Bronchial epithelial cell (primary cell): Measurements from ENCODE around the gene OBP2A. TPM values are rescaled to one million over a fixed set of nuclear protein-coding genes. Genes with fewer than 3 reads are reported as not detected.
"Not testable (repeated sequence)": the region's sequence is repeated elsewhere in the genome, so short reads cannot be mapped to it uniquely, and the experiment has no call there.

Source experiments
- DNase-seq: peaks from one replicate; pipeline ENCODE4 v3.0.0-alpha.2; 2010; ENCODE audit warnings: low read depth
- FAIRE-seq: peaks from 2 replicates; lab custom pipeline; 2011; peaks lifted over from hg19 to GRCh38; lab: Jason Lieb, UNC
- H3K27me3 ChIP-seq: 2 replicates; pipeline ENCODE4 v1.5.1; 2011; ENCODE audit warnings: low read length; ENCODE audit not compliant: control insufficient read depth, insufficient read depth
- H3K36me3 ChIP-seq: 2 replicates; pipeline ENCODE4 v1.5.1; 2011; ENCODE audit warnings: low read length; ENCODE audit not compliant: control insufficient read depth, insufficient read depth
- H3K4me3 ChIP-seq: 2 replicates; pipeline ENCODE4 v1.5.1; 2011; ENCODE audit warnings: mild to moderate bottlenecking, low read depth, low read length, control low read depth
- total RNA-seq: library from RNA; depleted of rRNA; stranded (reverse); fragments of >200 nt; gene quantifications from 2 replicates; pipeline ENCODE4 v1.2.1, GENCODE V29; 2014
- TF ChIP-seq, protein P1 (sequence below): IDR thresholded peaks from 2 replicates; pipeline ENCODE4 v1.5.1; 2011; ENCODE audit warnings: mild to moderate bottlenecking, moderate library complexity, low read length, control low read depth, inconsistent platforms; ENCODE audit not compliant: insufficient read depth, severe bottlenecking

OBP2A gene
- total RNA-seq, 1 donor from 2014 or later = not detected

DNA sequence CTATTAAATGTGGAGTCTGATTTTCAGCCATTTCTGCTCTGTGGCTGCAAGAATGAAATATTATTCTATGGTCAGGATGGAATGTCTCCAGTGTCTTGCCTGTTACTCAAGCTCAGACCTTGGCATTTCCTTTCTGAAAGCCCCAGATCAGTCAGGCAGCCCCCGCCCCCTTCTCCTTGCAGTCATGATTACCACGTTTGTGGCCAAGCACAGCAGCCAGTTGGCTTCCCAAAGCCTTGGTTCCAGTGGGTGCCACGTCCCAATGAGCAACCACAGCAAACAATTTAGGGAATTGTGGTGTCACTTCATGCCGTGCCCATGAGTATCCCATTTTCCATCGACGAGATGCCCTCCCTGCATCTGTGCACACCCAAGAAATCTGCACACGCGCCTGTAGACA lies 9.7 kb upstream of the OBP2A start:
- TF ChIP-seq, protein P1, sequence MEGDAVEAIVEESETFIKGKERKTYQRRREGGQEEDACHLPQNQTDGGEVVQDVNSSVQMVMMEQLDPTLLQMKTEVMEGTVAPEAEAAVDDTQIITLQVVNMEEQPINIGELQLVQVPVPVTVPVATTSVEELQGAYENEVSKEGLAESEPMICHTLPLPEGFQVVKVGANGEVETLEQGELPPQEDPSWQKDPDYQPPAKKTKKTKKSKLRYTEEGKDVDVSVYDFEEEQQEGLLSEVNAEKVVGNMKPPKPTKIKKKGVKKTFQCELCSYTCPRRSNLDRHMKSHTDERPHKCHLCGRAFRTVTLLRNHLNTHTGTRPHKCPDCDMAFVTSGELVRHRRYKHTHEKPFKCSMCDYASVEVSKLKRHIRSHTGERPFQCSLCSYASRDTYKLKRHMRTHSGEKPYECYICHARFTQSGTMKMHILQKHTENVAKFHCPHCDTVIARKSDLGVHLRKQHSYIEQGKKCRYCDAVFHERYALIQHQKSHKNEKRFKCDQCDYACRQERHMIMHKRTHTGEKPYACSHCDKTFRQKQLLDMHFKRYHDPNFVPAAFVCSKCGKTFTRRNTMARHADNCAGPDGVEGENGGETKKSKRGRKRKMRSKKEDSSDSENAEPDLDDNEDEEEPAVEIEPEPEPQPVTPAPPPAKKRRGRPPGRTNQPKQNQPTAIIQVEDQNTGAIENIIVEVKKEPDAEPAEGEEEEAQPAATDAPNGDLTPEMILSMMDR = no peak
- no peaks in the 10 kb centered on the region for H3K27me3 ChIP-seq
- no peak for FAIRE-seq
- H3K36me3 ChIP-seq = no peaks in the 10 kb centered on the region
- DNase-seq = no peak
- no peak overlapping the region for H3K4me3 ChIP-seq

DNA sequence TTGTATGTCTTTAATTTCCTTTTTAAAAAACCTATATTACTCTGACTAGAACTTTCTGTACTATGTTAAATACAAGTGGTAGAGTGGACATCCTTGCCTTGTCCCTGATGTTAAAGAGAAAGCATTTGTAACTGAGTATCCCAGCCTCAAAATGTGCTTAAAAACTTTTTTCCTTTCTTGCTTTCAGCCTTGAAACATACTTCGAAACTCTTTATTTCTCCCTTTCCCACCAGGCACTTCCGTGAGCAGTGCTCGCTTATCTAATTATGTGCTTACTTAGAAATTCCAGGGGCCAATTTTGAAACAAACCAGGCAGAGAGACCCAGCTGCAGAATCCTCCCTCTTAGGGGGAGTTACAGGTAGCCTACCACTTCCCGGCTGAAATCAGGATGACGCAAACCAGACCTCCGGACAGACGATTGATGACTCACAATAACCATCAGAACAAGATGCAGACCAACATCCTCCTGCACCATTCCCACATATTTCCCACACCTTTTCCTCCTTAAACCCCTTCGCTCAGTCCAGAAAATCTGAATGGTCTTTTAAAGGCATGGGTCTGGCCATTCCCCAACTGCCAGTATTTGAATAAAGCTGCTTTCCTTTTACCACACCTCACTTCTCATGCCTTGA lies 2.5 kb upstream of the OBP2A start:
- H3K27me3 ChIP-seq, H3K4me3 ChIP-seq, H3K36me3 ChIP-seq, FAIRE-seq, DNase-seq: not testable (repeated sequence)

DNA sequence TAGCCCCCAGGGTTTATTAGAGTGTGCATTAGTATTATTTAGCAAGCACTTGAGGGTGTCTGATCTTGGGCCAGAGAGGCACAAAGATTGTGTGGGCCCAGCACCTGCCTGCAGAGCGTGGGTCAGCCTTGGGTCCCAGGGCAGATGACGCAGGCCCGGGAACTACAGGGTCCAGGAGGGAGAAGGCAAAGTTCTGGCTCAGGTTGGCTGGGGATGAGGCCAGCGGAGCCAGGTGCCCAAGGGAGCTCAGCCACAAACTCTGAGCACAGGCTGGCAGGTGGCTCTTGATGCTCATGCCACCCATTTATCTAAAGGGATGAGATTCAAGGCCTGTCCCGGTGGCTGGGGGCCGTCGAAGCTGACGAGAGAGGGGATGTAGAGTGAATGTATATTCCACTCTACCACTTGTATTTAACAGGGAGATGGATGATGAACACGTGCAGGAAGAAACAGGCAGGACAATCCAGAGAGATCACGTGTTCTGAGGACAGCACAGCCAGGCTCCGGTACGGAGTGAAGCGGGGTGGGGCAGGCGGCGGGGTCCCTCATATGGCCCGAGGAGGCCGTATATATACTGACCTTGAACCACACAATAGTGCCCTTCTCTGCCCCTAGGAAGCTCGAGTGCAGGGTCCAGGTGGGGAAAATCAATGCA lies 818 bp upstream of the OBP2A start:
- FAIRE-seq (no peak), DNase-seq (no peak)

DNA sequence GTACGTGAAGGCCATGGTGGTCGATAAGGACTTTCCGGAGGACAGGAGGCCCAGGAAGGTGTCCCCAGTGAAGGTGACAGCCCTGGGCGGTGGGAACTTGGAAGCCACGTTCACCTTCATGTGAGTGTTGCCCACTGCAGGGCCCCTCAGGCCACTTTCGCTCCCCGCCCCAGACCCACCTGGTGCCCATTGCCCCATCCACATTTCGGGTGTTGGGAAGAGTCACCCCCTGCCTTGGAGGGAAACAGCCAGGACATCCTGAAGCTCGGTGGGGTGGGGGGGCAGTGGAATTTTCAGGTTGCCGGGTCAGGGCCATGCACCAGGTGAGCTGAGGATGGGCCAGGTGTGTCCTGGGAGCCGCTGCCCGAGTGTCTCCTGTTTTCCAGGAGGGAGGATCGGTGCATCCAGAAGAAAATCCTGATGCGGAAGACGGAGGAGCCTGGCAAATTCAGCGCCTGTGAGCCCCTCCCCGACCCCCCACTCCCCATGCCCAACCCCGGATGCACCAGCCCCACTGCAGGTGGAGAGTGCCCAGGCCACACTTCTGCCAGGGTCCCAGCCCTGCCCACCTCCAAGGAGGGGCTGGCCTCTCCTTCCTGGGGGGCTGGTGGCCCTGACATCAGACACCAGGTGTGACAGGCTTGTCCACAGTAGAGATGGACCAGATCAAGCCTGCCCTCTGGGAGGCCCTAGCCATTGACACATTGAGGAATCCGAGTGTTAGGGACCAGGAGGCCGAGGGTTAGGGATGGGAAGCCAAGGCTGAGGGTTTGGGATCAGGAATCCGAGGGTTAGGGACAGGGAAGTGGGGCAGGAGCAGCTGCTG lies 1.1 kb downstream of the OBP2A start:
- not testable (repeated sequence) for FAIRE-seq, H3K27me3 ChIP-seq, DNase-seq, H3K4me3 ChIP-seq, H3K36me3 ChIP-seq

More for the DNA sequence above, 818 bp upstream of the OBP2A start:
- Histone ChIP-seq H3K27me3 (no peaks in the 10 kb centered on the region), H3K36me3 (no peaks in the 10 kb centered on the region), H3K4me3 (no peak overlapping the region)
- TF ChIP-seq, protein P1 = no peak

DNA sequence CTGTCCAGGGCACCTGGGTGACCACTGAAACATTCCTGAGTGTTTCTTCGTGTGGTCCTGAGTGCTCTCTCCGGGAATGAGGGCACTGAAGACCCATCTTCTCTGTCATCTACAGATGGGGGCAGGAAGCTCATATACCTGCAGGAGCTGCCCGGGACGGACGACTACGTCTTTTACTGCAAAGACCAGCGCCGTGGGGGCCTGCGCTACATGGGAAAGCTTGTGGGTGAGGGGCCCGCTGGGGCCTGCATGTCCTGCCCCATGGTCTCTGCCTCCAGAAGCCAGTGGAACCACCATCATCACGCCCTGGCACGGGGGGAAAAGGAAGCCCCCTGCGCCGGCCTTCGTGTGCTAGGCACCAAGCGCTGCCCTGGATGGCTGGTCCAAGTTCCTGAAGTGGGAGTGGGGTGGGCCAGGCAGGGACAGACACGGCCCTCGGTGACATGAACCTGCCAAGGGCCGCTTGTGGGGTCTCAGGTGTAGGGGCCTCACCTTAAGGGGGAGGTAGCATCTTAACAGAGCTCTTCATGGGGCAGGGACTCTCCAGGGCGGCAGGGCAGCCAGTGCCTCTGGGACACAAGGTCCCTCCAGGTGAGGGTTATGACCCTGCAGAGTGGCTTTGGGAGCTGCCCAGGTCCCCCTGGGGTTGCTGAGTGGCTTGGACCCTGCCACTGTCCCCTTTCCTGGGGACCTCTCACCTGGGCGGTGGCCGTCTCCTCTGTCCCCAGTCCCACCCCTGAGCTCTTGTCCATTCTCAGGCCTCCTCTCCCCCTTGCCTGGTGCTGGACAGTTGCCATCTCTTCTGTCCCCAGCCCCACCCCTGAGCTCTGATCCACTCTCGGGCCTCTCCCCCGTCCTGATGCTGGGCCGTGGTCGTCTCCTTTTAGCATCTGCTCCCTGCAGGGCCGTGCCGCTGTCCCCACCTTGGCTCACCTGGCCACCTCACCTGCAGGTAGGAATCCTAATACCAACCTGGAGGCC lies 2.1 kb downstream of the OBP2A start:
- no peak for DNase-seq
- no peak for FAIRE-seq
- no peaks in the 10 kb centered on the region for H3K36me3 ChIP-seq
- TF ChIP-seq, protein P1 = no peak
- no peak overlapping the region for H3K4me3 ChIP-seq
- H3K27me3 ChIP-seq = no peaks in the 10 kb centered on the region

DNA sequence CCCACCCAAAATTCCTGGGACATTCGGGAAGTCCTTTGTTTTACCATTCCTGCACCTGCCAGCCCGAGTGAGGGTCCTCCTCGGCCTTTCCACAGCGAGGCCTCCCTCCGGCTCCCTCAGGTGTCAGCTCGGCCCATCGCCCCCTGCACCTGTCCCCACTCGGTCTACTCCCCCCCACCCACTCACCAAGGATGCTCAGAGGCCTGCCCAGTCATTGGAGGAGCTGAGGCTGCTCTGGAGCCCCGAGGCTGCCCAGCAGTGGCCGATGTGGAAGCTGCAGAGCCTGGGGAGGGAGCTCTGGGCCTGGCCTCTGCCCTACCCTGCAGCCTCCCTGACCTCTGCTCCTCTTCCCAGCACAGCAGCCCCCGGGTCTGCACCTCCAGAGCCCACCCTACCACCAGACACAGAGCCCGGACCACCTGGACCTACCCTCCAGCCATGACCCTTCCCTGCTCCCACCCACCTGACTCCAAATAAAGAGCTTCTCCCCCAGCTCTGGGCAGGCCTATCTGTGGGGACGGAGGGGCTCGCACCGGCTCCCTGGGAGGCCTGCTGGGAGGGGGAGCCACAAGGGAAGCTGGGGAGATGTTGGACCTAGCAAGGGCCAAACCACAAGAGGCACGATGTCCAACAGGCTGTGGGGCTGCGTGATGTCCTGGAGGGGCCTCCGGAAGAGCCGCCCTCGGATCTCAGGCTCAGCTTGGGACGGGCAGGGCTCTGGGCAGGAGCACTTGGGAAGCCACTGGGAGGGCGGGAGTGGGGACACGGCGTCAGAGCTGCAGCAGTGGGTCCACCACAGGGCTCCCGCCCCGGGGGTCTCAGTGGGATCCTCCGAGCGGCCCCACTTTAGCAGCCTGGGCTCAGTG lies 3.8 kb downstream of the OBP2A start:
- DNase-seq, FAIRE-seq, H3K36me3 ChIP-seq, H3K4me3 ChIP-seq, H3K27me3 ChIP-seq: not testable (repeated sequence)
